DOHH2 (cell line): ENCODE results near the gene CD40LG.

Experiments used
- EZH2phosphoT487 ChIP-seq: fragments of 200-600 bp; sonication (generic); IDR thresholded peaks from 2 replicates; pipeline ENCODE4 v1.6.1; 2017; ENCODE audit warnings: borderline replicate concordance, mild to moderate bottlenecking, antibody characterized with exemption, low read length, moderate library complexity, mixed read lengths
- TF ChIP-seq, protein P1 (sequence below): fragments of 200-600 bp; sonication (generic); IDR thresholded peaks from one replicate; pipeline ENCODE4 v1.5.1; 2014; ENCODE audit warnings: antibody characterized with exemption, mild to moderate bottlenecking, low read depth, low read length; ENCODE audit not compliant: poor library complexity, severe bottlenecking

- TF ChIP-seq, protein P1, sequence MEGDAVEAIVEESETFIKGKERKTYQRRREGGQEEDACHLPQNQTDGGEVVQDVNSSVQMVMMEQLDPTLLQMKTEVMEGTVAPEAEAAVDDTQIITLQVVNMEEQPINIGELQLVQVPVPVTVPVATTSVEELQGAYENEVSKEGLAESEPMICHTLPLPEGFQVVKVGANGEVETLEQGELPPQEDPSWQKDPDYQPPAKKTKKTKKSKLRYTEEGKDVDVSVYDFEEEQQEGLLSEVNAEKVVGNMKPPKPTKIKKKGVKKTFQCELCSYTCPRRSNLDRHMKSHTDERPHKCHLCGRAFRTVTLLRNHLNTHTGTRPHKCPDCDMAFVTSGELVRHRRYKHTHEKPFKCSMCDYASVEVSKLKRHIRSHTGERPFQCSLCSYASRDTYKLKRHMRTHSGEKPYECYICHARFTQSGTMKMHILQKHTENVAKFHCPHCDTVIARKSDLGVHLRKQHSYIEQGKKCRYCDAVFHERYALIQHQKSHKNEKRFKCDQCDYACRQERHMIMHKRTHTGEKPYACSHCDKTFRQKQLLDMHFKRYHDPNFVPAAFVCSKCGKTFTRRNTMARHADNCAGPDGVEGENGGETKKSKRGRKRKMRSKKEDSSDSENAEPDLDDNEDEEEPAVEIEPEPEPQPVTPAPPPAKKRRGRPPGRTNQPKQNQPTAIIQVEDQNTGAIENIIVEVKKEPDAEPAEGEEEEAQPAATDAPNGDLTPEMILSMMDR: no peak
- no peak for TF ChIP-seq EZH2phosphoT487
Measured at GRCh38 chrX:136630881-136631280, 17.1 kb upstream of the CD40LG start.
